CD1c-positive myeloid dendritic cell (primary cell): ENCODE measurements around the gene C16orf87.
"Not testable (repeated sequence)": the region's sequence is repeated elsewhere in the genome, so short reads cannot be mapped to it uniquely, and the experiment has no call there.

ENCODE experiments used
- DNase-seq: peaks from one replicate; pipeline ENCODE4 v3.0.0-alpha.2; 2016; ENCODE audit errors: extremely low spot score

C16orf87 gene

GRCh38 chr16:46830902-46831647, at the start of gene C16orf87:
Gene C16orf87, minus strand, starts transcription at chr16:46831180. Its CDS starts 31 bp downstream, at chr16:46831149.
- peak; percentile 96 for DNase-seq

GRCh38 chr16:46875243-46875642, 44.3 kb upstream of the C16orf87 start:
- DNase-seq: no peak

- no peak for DNase-seq
These were observed 42.2 kb upstream of the C16orf87 start for GRCh38 chr16:46873201-46873600.

GRCh38 chr16:46871597-46871996, 40.6 kb upstream of the C16orf87 start:
- no peak for DNase-seq

GRCh38 chr16:46868891-46869290, 37.9 kb upstream of the C16orf87 start:
- not testable (repeated sequence) for DNase-seq

- not testable (repeated sequence) for DNase-seq
These were observed 36.5 kb upstream of the C16orf87 start for GRCh38 chr16:46867486-46867885.

GRCh38 chr16:46866286-46866685, 35.3 kb upstream of the C16orf87 start:
- DNase-seq: no peak

GRCh38 chr16:46862555-46863447, 31.8 kb upstream of the C16orf87 start:
- DNase-seq: no peak

- peak; percentile 68 for DNase-seq
These were observed 28.8 kb upstream of the C16orf87 start for GRCh38 chr16:46859719-46860152.

- DNase-seq: no peak
These were observed 27.2 kb upstream of the C16orf87 start for GRCh38 chr16:46858151-46858550.

GRCh38 chr16:46857368-46857945, 26.5 kb upstream of the C16orf87 start:
- peak; percentile 26 for DNase-seq

GRCh38 chr16:46855389-46855788, 24.4 kb upstream of the C16orf87 start:
- no peak for DNase-seq

GRCh38 chr16:46854846-46855245, 23.9 kb upstream of the C16orf87 start:
- DNase-seq: no peak

- peak; percentile 74 for DNase-seq
These were observed 22.9 kb upstream of the C16orf87 start for GRCh38 chr16:46853713-46854443.

- DNase-seq: no peak
These were observed 21.1 kb upstream of the C16orf87 start for GRCh38 chr16:46852130-46852529.

- DNase-seq: no peak
These were observed 19.9 kb upstream of the C16orf87 start for GRCh38 chr16:46850619-46851555.

- no peak for DNase-seq
These were observed 18.1 kb upstream of the C16orf87 start for GRCh38 chr16:46848768-46849764.

GRCh38 chr16:46845952-46846351, 15.0 kb upstream of the C16orf87 start:
- no peak for DNase-seq

GRCh38 chr16:46844771-46845170, 13.8 kb upstream of the C16orf87 start:
- DNase-seq: no peak
